HepG2 (cell line): Measurements from ENCODE around the gene A4GNT. TPM values are rescaled to one million over a fixed set of nuclear protein-coding genes. Genes with fewer than 3 reads are reported as not detected.
A peak's percentile ranks its signal among the peaks of the same experiment; 100 is the strongest.

Experiments
- DZIP1 ChIP-seq: sonication (generic); formaldehyde crosslinking; IDR thresholded peaks from 2 replicates; pipeline ENCODE4 v1.5.0; 2020; ENCODE audit warnings: mild to moderate bottlenecking, missing genetic modification reagents
- FOSL2 ChIP-seq: sonication (generic); formaldehyde crosslinking; IDR thresholded peaks from 2 replicates; pipeline ENCODE4 v1.4.0; 2020; ENCODE audit warnings: missing genetic modification reagents
- IKZF4 ChIP-seq: sonication (generic); formaldehyde crosslinking; IDR thresholded peaks from 2 replicates; pipeline ENCODE4 v1.5.1; 2020; ENCODE audit warnings: borderline replicate concordance, mild to moderate bottlenecking, low read depth, missing genetic modification reagents; ENCODE audit errors: not compliant biosample characterization
- MEIS1 ChIP-seq: sonication (generic); formaldehyde crosslinking; IDR thresholded peaks from 2 replicates; pipeline ENCODE4 v1.9.0; 2021; ENCODE audit warnings: mild to moderate bottlenecking, missing genetic modification reagents, moderate library complexity, borderline replicate concordance
- NKX3-1 ChIP-seq: sonication (generic); formaldehyde crosslinking; IDR thresholded peaks from 2 replicates; pipeline ENCODE4 v1.5.0; 2020; ENCODE audit warnings: missing genetic modification reagents
- POLR2AphosphoS5 ChIP-seq: IDR thresholded peaks from 2 replicates; pipeline ENCODE4 v1.6.1; 2012; ENCODE audit warnings: low read depth, low read length
- PRDM15 ChIP-seq: sonication (generic); formaldehyde crosslinking; IDR thresholded peaks from 2 replicates; pipeline ENCODE4 v1.4.0; 2020; ENCODE audit warnings: missing genetic modification reagents
- TGIF2 ChIP-seq: IDR thresholded peaks from 2 replicates; pipeline ENCODE4 v1.6.1; 2016; ENCODE audit warnings: control low read depth, missing compliant biosample characterization
- ZFX ChIP-seq: sonication (generic); formaldehyde crosslinking; IDR thresholded peaks from 2 replicates; pipeline ENCODE4 v1.4.0; 2020; ENCODE audit warnings: mild to moderate bottlenecking, low read depth, missing genetic modification reagents, moderate library complexity
- ZNF160 ChIP-seq: sonication (generic); formaldehyde crosslinking; IDR thresholded peaks from 2 replicates; pipeline ENCODE4 v1.8.0; 2022; ENCODE audit warnings: mild to moderate bottlenecking, inconsistent platforms, missing genetic modification reagents
- ZNF232 ChIP-seq: sonication (generic); formaldehyde crosslinking; IDR thresholded peaks from 2 replicates; pipeline ENCODE4 v1.4.0; 2020; ENCODE audit warnings: missing genetic modification reagents, borderline replicate concordance
- ZNF235 ChIP-seq: sonication (generic); formaldehyde crosslinking; IDR thresholded peaks from 2 replicates; pipeline ENCODE4 v1.8.1; 2023; ENCODE audit warnings: mild to moderate bottlenecking, missing genetic modification reagents, borderline replicate concordance
- ZNF619 ChIP-seq: sonication (generic); formaldehyde crosslinking; IDR thresholded peaks from 2 replicates; pipeline ENCODE4 v1.4.0; 2020; ENCODE audit warnings: mild to moderate bottlenecking, missing genetic modification reagents
- ZNF766 ChIP-seq: sonication (generic); formaldehyde crosslinking; IDR thresholded peaks from 2 replicates; pipeline ENCODE4 v1.5.0; 2020; ENCODE audit warnings: missing genetic modification reagents, borderline replicate concordance
- ZNF816 ChIP-seq: sonication (generic); formaldehyde crosslinking; IDR thresholded peaks from 2 replicates; pipeline ENCODE4 v1.8.0; 2022; ENCODE audit warnings: missing genetic modification reagents, mild to moderate bottlenecking, borderline replicate concordance
- polyA plus RNA-seq, 8 experiments: library from polyadenylated mRNA; depleted of rRNA in 3 of 8; stranded (reverse) in 7 of 8; unstranded in 1 of 8; fragments of >200 nt; fragmentation: Illumina TruSeq in 4 of 8; extraction: Trizol in 4 of 8; gene quantifications; 2 replicates each; pipeline versions ENCODE4 v1.2.1 to v1.2.3, GENCODE V29; 2011 to 2016; ENCODE audit warnings: low read depth in 4 of 8, missing spikeins in 1 of 8, mixed read lengths in 1 of 8; ENCODE audit not compliant: insufficient read depth in 1 of 8
- total RNA-seq, 5 experiments: library from RNA; depleted of rRNA; stranded (reverse); fragments of >200 nt; fragmentation: Illumina TruSeq; extraction: Trizol; gene quantifications; 2 replicates each; pipeline ENCODE4 v1.2.3, GENCODE V29; 2016; ENCODE audit warnings: low read depth in 1 of 5
- TF ChIP-seq, protein P1 (sequence below): sonication (generic); formaldehyde crosslinking; IDR thresholded peaks from 2 replicates; pipeline ENCODE4 v1.5.0; 2020; ENCODE audit warnings: missing genetic modification reagents, mild to moderate bottlenecking, borderline replicate concordance
- TF ChIP-seq, protein P2 (sequence below): sonication (generic); formaldehyde crosslinking; conservative IDR thresholded peaks from 2 replicates; pipeline ENCODE4 v1.8.0; 2022; ENCODE audit warnings: low read depth, missing genetic modification reagents
- TF ChIP-seq, protein P3 (sequence below): IDR thresholded peaks from 2 replicates; pipeline ENCODE4 v1.6.1; 2016; ENCODE audit warnings: missing biosample characterization, missing genetic modification reagents, low read depth

The A4GNT gene
- total and polyA plus RNA-seq, 2 of the 13 experiments (the other 11 are each of a cell fraction or from before 2014, with no cell fraction given) = not detected

DNA sequence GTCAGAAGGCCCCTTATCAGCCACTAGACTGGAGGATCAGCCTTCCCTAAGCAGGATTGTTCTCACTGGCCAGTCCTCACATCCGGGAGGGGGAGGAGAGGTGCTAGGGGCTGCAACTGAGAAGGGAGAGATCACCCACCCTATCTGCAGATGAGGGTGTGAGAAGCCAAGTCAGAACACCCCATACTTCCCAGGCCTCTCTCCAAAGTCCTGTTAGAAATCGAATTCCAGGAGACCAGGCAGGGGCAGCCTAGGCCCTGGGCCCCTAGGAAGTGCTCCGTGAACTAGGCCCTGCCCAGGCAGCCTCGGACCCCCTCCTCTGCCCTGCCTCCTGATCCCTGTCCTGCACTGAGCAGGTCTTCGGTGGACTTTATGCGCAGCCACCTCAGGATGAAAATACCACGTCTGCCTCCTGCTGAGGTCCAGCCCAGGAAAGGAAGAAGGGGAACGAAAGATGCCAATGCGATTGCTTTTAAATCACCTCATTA lies 17.7 kb downstream of the A4GNT start (continued):
- TF ChIP-seq PRDM15 (CRISPR knock-in tag) = no peak
- TF ChIP-seq ZFX = peak; percentile 88
- TF ChIP-seq ZNF766 (CRISPR knock-in tag) = no peak
- TF ChIP-seq ZNF232 = no peak
- no peak for TF ChIP-seq MEIS1 (CRISPR knock-in tag)
- TF ChIP-seq POLR2AphosphoS5 = no peak
- TF ChIP-seq, protein P1, sequence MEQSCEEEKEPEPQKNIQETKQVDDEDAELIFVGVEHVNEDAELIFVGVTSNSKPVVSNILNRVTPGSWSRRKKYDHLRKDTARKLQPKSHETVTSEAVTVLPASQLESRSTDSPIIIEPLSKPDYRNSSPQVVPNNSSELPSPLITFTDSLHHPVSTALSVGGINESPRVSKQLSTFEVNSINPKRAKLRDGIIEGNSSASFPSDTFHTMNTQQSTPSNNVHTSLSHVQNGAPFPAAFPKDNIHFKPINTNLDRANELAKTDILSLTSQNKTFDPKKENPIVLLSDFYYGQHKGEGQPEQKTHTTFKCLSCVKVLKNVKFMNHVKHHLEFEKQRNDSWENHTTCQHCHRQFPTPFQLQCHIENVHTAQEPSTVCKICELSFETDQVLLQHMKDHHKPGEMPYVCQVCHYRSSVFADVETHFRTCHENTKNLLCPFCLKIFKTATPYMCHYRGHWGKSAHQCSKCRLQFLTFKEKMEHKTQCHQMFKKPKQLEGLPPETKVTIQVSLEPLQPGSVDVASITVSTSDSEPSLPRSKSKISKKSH (CRISPR knock-in tag) = peak; percentile 10; the same call in 1 of the 2 replicates
- no peak for TF ChIP-seq IKZF4 (CRISPR knock-in tag)
- TF ChIP-seq DZIP1 (CRISPR knock-in tag) = no peak
- TF ChIP-seq NKX3-1 (CRISPR knock-in tag) = no peak
- no peak for TF ChIP-seq ZNF816
- TF ChIP-seq ZNF619 (CRISPR knock-in tag) = 0 out of 2 replicates have a peak, but pooled peaks have one; percentile 44
- TF ChIP-seq, protein P2, sequence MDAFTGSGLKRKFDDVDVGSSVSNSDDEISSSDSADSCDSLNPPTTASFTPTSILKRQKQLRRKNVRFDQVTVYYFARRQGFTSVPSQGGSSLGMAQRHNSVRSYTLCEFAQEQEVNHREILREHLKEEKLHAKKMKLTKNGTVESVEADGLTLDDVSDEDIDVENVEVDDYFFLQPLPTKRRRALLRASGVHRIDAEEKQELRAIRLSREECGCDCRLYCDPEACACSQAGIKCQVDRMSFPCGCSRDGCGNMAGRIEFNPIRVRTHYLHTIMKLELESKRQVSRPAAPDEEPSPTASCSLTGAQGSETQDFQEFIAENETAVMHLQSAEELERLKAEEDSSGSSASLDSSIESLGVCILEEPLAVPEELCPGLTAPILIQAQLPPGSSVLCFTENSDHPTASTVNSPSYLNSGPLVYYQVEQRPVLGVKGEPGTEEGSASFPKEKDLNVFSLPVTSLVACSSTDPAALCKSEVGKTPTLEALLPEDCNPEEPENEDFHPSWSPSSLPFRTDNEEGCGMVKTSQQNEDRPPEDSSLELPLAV (CRISPR knock-in tag) = no peak
- TF ChIP-seq, protein P3, sequence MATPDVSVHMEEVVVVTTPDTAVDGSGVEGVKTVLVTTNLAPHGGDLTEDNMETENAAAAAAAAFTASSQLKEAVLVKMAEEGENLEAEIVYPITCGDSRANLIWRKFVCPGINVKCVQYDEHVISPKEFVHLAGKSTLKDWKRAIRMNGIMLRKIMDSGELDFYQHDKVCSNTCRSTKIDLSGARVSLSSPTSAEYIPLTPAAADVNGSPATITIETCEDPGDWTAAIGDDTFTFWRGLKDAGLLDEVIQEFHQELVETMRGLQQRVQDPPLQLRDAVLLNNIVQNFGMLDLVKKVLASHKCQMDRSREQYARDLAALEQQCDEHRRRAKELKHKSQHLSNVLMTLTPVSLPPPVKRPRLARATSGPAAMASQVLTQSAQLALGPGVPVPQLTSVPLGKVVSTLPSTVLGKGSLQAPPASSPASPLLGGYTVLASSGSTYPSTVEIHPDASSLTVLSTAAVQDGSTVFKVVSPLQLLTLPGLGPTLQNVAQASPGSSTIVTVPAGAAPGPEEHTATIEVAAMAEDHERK = no peak
- no peak for TF ChIP-seq TGIF2 (CRISPR knock-in tag)
- no peak for TF ChIP-seq ZNF235 (CRISPR knock-in tag)
- no peak for TF ChIP-seq FOSL2 (CRISPR knock-in tag)
- no peak for TF ChIP-seq ZNF160
